Epidermal melanocyte (primary cell): ENCODE results near the gene CHD6.

Experiments used
- DNase-seq: peaks from one replicate; pipeline ENCODE4 v3.0.0; 2011; ENCODE audit warnings: low spot score; ENCODE audit not compliant: insufficient read length

Gene CHD6

DNA sequence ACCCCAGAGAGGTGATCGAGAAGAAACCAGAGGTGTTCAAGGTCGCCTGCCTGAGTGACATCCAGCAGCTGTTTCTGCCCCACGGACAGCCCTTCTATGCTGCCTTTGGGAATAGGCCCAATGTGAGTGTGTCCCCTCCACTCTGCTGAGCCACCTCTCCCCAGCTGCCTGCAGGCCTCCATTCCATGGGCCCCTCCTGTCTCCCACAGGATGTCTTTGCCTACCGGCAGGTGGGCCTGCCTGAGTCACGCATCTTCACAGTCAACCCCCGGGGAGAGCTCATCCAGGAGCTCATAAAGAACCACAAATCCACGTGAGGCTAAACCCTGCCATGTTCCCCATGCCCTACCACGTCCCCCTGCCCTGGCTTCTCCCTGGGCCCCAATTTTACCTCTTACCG lies 259.9 kb downstream of the CHD6 start:
- DNase-seq: no peak

DNA sequence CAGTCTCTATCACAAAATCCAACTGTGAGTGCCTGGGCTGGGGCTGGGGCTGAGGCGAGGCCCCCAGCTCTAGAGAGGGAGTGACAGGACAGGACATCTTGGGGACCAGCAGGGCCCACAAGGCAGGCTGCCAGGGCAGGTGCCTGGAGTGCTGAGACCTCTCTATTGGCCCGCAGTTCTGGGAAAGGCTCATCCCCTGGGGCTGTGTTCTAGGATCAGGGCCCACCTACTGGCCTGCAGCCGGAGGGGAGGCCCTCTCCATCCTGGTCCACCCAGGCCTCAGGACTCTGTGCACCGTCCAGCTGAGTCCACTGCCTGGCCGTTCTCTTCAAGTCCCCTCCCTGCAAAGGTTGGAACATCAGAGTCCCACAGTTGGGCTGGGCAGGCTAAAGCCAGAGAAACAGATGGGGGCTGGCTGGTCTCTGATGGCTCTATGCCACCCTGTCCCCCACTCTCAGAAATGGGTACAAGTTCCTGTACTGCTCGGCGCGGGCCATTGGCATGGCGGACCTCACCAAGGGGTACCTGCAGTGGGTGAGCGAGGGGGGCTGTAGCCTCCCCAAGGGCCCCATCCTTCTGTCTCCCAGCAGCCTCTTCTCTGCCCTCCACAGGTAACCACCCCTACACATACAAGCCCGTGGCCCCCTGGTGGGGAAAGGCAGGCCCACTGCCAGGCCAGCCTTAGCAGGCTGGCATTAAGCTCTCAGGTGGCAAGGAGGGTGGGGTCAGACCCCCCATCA lies 260.6 kb downstream of the CHD6 start:
- no peak for DNase-seq

GRCh38 chr20:41356951-41357350 lies 261.2 kb downstream of the CHD6 start:
- no peak for DNase-seq

GRCh38 chr20:41355598-41356203 lies 262.5 kb downstream of the CHD6 start:
- no peak for DNase-seq

- no peak for DNase-seq
Measured at GRCh38 chr20:41355192-41355591, 263.0 kb downstream of the CHD6 start.

DNA sequence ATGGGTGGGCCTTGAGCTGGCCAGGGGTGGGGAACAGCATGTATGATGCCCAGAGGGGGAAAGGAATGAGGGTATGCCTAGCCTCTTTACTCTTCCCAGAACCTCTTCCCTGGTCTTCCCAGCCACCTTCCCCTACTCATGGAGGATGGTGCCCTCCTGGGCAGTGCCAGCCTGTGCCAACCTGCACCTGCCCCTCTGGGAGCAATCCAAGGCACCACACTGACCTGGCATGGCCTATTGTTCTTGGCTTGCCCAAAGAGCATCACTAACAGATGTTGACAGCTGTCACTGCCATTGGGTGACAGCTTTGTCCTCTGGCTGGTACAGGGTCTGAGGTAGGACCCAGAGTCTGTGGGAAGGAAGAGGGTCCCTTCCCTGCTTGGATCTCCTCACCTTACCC lies 264.6 kb downstream of the CHD6 start:
- no peak for DNase-seq

DNA sequence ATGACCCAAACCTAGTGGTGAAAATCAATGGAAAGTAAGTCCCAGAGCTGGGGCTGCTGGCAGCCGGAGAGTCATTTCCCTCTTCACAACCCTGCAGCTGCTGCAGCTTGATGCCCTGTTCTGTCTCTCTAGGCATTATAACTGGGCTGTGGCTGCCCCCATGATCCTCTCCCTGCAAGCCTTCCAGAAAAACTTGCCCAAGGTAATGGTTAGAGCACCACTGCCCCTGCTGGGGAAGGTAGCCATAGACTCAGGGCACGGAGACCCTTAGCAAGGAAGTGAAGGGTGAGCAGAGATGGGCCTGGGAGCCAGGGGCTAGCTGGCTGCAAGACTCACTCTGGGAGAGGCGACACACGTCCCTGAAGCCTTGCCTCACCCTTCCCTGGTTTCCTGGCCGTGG lies 265.5 kb downstream of the CHD6 start:
- no peak for DNase-seq

DNA sequence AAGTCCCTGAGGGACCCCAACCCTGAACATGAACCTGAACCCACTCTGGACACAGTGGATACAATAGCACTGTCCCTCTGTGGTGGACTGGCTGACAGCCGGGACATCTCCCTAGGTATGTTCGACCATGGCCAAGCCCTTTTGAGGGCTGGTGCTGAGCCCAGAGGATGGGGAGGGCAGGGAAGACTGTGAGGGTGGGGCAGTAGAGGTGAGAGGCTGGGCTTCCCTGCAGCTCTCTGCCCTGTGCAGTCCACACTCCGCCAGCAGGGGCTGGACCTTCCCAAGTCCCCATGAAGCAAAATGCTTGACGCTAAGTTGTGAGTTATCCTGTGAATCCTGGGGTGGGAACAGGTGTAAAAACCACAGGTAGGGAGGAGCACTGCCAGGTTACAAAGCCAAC lies 266.1 kb downstream of the CHD6 start:
- no peak for DNase-seq
